Measurements from ENCODE around the gene NINJ2. TPM values are rescaled to one million over a fixed set of nuclear protein-coding genes. Genes with fewer than 3 reads are reported as not detected.

The NINJ2 gene
- total and polyA plus RNA-seq, 2 experiments from 2014 or later = 4.9 to 5.2 TPM

DNA sequence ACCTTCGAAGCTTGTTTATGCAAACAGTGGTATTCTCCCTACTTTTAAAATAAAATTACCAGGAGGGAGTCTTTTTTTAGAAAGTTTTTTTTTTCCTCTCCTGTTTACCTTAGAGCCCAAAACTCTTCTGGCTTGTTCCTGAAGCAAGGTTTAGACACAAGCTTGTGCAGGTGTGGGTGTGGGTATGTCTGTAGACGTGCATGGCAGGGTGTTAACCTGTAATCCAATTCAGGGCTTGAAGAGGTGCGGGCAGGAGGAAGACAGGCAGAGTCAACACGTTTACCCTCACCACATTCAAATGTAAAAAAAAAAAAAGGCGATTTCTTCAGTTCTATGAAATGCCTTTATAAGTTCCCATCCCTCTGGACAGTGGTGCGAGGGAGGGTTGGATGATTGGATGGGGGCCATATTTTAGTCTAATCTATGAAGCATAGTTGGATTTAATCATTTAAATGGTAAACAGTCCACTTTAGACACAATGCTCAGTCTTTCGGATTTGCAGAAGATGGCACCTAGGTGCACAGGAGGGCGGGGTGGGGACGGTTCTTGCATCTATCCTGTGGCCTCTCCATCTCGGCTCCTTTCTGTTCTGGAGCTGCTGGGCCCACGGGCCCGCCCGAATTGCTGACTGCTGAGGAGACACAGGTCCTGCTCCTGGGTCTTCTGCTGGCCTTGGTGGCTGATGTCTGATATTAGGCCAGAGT, 982 bp upstream of the NINJ2 start:
- H3K36me3 ChIP-seq (ENCODE audit: low read depth) = no peaks in the 10 kb centered on the region
- WGBS, 2 experiments (ENCODE audit: low coverage in 1 of 2, low lambda C conversion rate in 2 of 2, missing lambda C conversion rate in 2 of 2) = 74 to 79% methylated on average over 12 to 13 of the region's 13 CpGs

DNA sequence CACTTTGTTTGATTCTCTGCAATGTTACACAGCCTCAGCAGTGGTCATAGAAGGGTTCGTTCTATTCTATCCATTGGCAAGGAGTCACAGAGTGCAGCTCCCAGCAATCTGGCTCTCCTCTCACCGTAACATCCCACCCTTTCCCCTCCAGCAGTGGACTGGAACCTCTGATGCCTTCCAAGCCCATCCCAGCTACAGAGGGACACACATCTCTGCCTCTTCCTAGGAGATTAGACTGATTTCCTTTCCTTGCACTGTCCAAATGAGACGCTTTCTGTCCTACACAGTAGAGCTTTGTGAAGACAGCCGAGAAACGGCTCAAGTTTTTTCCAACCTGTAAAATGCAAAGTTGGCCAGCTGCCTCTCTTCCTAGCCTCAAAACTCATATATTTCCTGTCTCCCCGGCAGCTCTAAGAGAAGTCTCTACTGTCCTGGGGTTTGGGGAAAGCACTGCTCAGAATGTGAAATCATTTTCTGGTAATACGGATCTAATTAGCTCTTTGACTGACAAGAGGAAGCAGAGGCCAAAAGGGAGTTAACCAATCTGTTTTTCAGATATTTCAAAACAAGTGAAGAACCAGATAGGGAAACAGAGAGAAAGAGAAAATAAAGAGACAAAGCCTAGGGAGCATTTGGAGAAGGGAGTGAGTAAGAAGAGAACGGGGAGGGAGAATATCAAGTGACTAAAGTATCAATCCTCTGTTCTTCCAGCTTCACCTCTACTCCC, 516 bp downstream of the NINJ2 start:
- 1 to 4% methylated on average over 8 of the region's 8 CpGs for WGBS, 2 experiments (ENCODE audit: low coverage in 1 of 2, low lambda C conversion rate in 2 of 2, missing lambda C conversion rate in 2 of 2)
- Histone ChIP-seq H3K27me3 (replicated peaks; ENCODE audit: insufficient read depth) (no peaks in the 10 kb centered on the region), H3K79me2 (ENCODE audit: insufficient read depth) (no peaks in the 10 kb centered on the region), H3K4me3 (peak overlapping the region; percentile 75), H3K4me2 (ENCODE audit: unreplicated experiment) (peak overlapping the region; percentile 88), H3K36me3 (ENCODE audit: low read depth) (no peaks in the 10 kb centered on the region), H3K27ac (0 out of 2 replicates have a peak overlapping the region, but pooled peaks have one; percentile 15), H3K9me3 (ENCODE audit: low read depth) (no peaks in the 10 kb centered on the region), H3K4me1 (ENCODE audit: insufficient read depth) (peaks cover 24% of the 10 kb centered on the region), H2AFZ (peak overlapping the region; percentile 86), H3K9ac (peak overlapping the region; percentile 62), H4K20me1 (ENCODE audit: insufficient read depth) (no peaks in the 10 kb centered on the region), H3K9me2 (ENCODE audit: insufficient read depth) (no peaks in the 10 kb centered on the region), H3F3A (ENCODE audit: insufficient read depth) (peaks cover 9% of the 10 kb centered on the region; the same call in 1 of the 2 replicates)
- in situ Hi-C loops (cut with MboI) = no loop called here
- TF ChIP-seq EZH2phosphoT487 (IDR thresholded peaks at IDR 0.05; ENCODE audit: insufficient read depth, low read depth) = no peak
- no peak for TF ChIP-seq EZH2 (IDR thresholded peaks at IDR 0.05; ENCODE audit: insufficient read depth, poor library complexity, severe bottlenecking)
- DNase-seq = peak; percentile 43

More for the DNA sequence above, 982 bp upstream of the NINJ2 start:
- Histone ChIP-seq H3K9ac (no peak overlapping the region), H4K20me1 (ENCODE audit: insufficient read depth) (no peaks in the 10 kb centered on the region), H3F3A (ENCODE audit: insufficient read depth) (peaks cover 9% of the 10 kb centered on the region; the same call in 1 of the 2 replicates), H3K4me2 (ENCODE audit: unreplicated experiment) (no peak overlapping the region), H3K4me1 (ENCODE audit: insufficient read depth) (peaks cover 24% of the 10 kb centered on the region), H3K9me3 (ENCODE audit: low read depth) (no peaks in the 10 kb centered on the region), H3K27ac (no peak overlapping the region), H3K9me2 (ENCODE audit: insufficient read depth) (no peaks in the 10 kb centered on the region), H3K4me3 (no peak overlapping the region), H3K27me3 (replicated peaks; ENCODE audit: insufficient read depth) (no peaks in the 10 kb centered on the region), H2AFZ (no peak overlapping the region), H3K79me2 (ENCODE audit: insufficient read depth) (no peaks in the 10 kb centered on the region)
- TF ChIP-seq EZH2 (IDR thresholded peaks at IDR 0.05; ENCODE audit: insufficient read depth, poor library complexity, severe bottlenecking) (no peak), EZH2phosphoT487 (IDR thresholded peaks at IDR 0.05; ENCODE audit: insufficient read depth, low read depth) (no peak)
- in situ Hi-C loops (cut with MboI) = no loop called here
- DNase-seq = no peak

DNA sequence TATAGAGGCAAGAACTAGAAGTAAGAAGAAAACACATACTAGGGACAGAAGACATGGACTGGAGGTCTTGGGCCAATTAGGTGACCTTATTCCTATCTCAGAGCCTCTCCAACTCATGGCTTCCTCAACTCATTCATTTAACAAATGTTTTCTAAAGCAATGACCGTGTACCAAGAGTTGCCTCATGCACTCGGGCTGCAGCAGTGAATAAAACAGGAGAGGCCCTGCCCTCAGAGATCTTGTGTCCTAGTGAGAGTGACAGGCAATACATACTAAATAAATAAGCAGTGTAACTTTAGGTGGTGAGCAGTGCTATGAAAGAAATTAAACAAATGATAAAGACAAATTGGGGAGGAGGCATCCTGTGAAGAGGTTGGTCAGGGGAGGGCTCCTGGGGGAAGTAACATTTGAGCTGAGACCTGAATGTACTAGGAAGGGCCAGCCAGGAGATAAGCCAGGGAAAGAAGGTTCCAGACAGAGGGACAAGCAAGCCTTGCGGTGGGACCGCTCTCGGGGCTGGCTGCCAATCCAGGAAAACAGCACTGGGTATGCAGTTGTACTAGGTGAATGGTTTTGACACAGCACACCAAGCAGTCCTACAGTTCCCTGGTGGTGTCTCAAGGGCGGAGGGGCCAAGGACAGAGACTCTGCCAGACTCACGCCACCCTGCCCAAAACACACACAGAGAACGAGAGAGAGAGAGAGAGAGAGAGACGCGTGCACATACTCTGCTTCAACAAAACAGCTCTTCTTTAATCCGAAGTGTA, 1.3 kb downstream of the NINJ2 start:
- Histone ChIP-seq H3K27ac (no peak overlapping the region), H3K9ac (no peak overlapping the region), H3F3A (ENCODE audit: insufficient read depth) (peaks cover 9% of the 10 kb centered on the region; the same call in 1 of the 2 replicates), H3K36me3 (ENCODE audit: low read depth) (no peaks in the 10 kb centered on the region), H3K9me2 (ENCODE audit: insufficient read depth) (no peaks in the 10 kb centered on the region), H3K79me2 (ENCODE audit: insufficient read depth) (no peaks in the 10 kb centered on the region), H3K4me3 (peak overlapping the region; percentile 75; the same call in 1 of the 2 replicates), H3K4me1 (ENCODE audit: insufficient read depth) (peaks cover 16% of the 10 kb centered on the region), H4K20me1 (ENCODE audit: insufficient read depth) (no peaks in the 10 kb centered on the region), H2AFZ (peak overlapping the region; percentile 86), H3K4me2 (ENCODE audit: unreplicated experiment) (peak overlapping the region; percentile 88), H3K9me3 (ENCODE audit: low read depth) (no peaks in the 10 kb centered on the region), H3K27me3 (replicated peaks; ENCODE audit: insufficient read depth) (no peaks in the 10 kb centered on the region)
- WGBS, 2 experiments (ENCODE audit: low coverage in 1 of 2, low lambda C conversion rate in 2 of 2, missing lambda C conversion rate in 2 of 2) = 40 to 41% methylated on average over 11 of the region's 11 CpGs
- no peak for DNase-seq
- TF ChIP-seq EZH2 (IDR thresholded peaks at IDR 0.05; ENCODE audit: insufficient read depth, poor library complexity, severe bottlenecking) (no peak), EZH2phosphoT487 (IDR thresholded peaks at IDR 0.05; ENCODE audit: insufficient read depth, low read depth) (no peak)
- in situ Hi-C loops (cut with MboI) = no loop called here

GRCh38 chr12:659090-659683, 4.1 kb downstream of the NINJ2 start:
- Histone ChIP-seq H3K27ac (no peak overlapping the region), H3K9me2 (ENCODE audit: insufficient read depth) (no peaks in the 10 kb centered on the region), H3K4me2 (ENCODE audit: unreplicated experiment) (no peak overlapping the region), H3K27me3 (replicated peaks; ENCODE audit: insufficient read depth) (no peaks in the 10 kb centered on the region), H3K9me3 (ENCODE audit: low read depth) (no peaks in the 10 kb centered on the region), H3K36me3 (ENCODE audit: low read depth) (no peaks in the 10 kb centered on the region), H3F3A (ENCODE audit: insufficient read depth) (peaks cover 9% of the 10 kb centered on the region; the same call in 1 of the 2 replicates), H4K20me1 (ENCODE audit: insufficient read depth) (no peaks in the 10 kb centered on the region), H3K4me3 (no peak overlapping the region), H3K9ac (no peak overlapping the region), H2AFZ (no peak overlapping the region), H3K79me2 (ENCODE audit: insufficient read depth) (no peaks in the 10 kb centered on the region), H3K4me1 (ENCODE audit: insufficient read depth) (peaks cover 15% of the 10 kb centered on the region)
- DNase-seq = no peak
- 88 to 91% methylated on average over 5 of the region's 5 CpGs for WGBS, 2 experiments (ENCODE audit: low coverage in 1 of 2, low lambda C conversion rate in 2 of 2, missing lambda C conversion rate in 2 of 2)
- in situ Hi-C loops (cut with MboI) = no loop called here
- TF ChIP-seq EZH2phosphoT487 (IDR thresholded peaks at IDR 0.05; ENCODE audit: insufficient read depth, low read depth) = no peak
- TF ChIP-seq EZH2 (IDR thresholded peaks at IDR 0.05; ENCODE audit: insufficient read depth, poor library complexity, severe bottlenecking) = no peak

Data from GM23248 (cell line).